CD14-positive monocyte (primary cell): Measurements from ENCODE around the gene CFAP221. TPM values are rescaled to one million over a fixed set of nuclear protein-coding genes. Genes with fewer than 3 reads are reported as not detected.

ENCODE experiments used
- DNase-seq, 3 donors: peaks; one replicate each; pipeline ENCODE4 v3.0.0-alpha.2; 2011 to 2022
- H2AFZ ChIP-seq: 2 replicates; pipeline ENCODE4 v1.6.0; 2012; ENCODE audit warnings: mild to moderate bottlenecking, low read depth, low read length, inconsistent platforms; ENCODE audit not compliant: insufficient read depth, poor library complexity, severe bottlenecking
- H3K27ac ChIP-seq, 2 donors: 1 replicate in 1 of 2; 2 replicates in 1 of 2; pipeline ENCODE4 v1.5.1; 2012 to 2013; ENCODE audit warnings: low read length in 2 of 2, control low read depth in 1 of 2, inconsistent platforms in 1 of 2, low read depth in 1 of 2, mild to moderate bottlenecking in 1 of 2
- H3K27me3 ChIP-seq, 2 donors: one replicate each; pipeline versions ENCODE4 v1.6.0 to v1.6.1; 2011 to 2013; ENCODE audit warnings: low read length in 2 of 2; ENCODE audit not compliant: control insufficient read depth in 2 of 2, insufficient read depth in 2 of 2
- H3K36me3 ChIP-seq, 2 donors: replicated peaks in 1 of 2; 1 replicate in 1 of 2; 2 replicates in 1 of 2; pipeline versions ENCODE4 v1.5.1 to v1.6.1; 2012 to 2013; ENCODE audit warnings: low read length in 2 of 2, control low read depth in 1 of 2, inconsistent platforms in 1 of 2, mild to moderate bottlenecking in 1 of 2; ENCODE audit not compliant: insufficient read depth in 2 of 2, control insufficient read depth in 1 of 2
- H3K4me1 ChIP-seq, 2 donors: 1 replicate in 1 of 2; 2 replicates in 1 of 2; pipeline versions ENCODE4 v1.5.1 to v1.6.1; 2012 to 2013; ENCODE audit warnings: low read length in 2 of 2, control low read depth in 1 of 2, inconsistent platforms in 1 of 2, mild to moderate bottlenecking in 1 of 2, moderate library complexity in 1 of 2; ENCODE audit not compliant: insufficient read depth in 2 of 2, control insufficient read depth in 1 of 2
- H3K4me2 ChIP-seq: replicated peaks from 2 replicates; pipeline ENCODE3; 2012; ENCODE audit warnings: low read length, moderate library complexity, mild to moderate bottlenecking; ENCODE audit not compliant: poor library complexity, severe bottlenecking; ENCODE audit errors: extremely low read depth
- H3K4me3 ChIP-seq, 3 experiments: fragments of 200-600 bp in 1 of 3; sonication (generic) in 1 of 3; replicated peaks in 1 of 3; 1 replicate in 2 of 3; 2 replicates in 1 of 3; pipeline ENCODE4 v1.5.1; 2011 to 2013; ENCODE audit warnings: low read length in 3 of 3, mild to moderate bottlenecking in 3 of 3, control low read depth in 2 of 3, low read depth in 2 of 3, inconsistent platforms in 1 of 3, moderate library complexity in 1 of 3
- H3K79me2 ChIP-seq: 2 replicates; pipeline ENCODE4 v1.6.0; 2012; ENCODE audit warnings: mild to moderate bottlenecking, control low read depth, inconsistent platforms, low read length, moderate library complexity; ENCODE audit not compliant: insufficient read depth
- H3K9ac ChIP-seq: 2 replicates; pipeline ENCODE4 v1.6.0; 2017; ENCODE audit warnings: low read length, mild to moderate bottlenecking; ENCODE audit not compliant: insufficient read depth, poor library complexity, severe bottlenecking
- H3K9me3 ChIP-seq, 2 donors: replicated peaks in 1 of 2; 1 replicate in 1 of 2; 2 replicates in 1 of 2; pipeline versions ENCODE4 v1.5.1 to v1.6.1; 2012 to 2013; ENCODE audit warnings: low read length in 2 of 2, control low read depth in 1 of 2; ENCODE audit not compliant: control insufficient read depth in 1 of 2, insufficient read depth in 1 of 2
- H4K20me1 ChIP-seq: 2 replicates; pipeline ENCODE4 v1.6.0; 2012; ENCODE audit warnings: mild to moderate bottlenecking, low read length, control low read depth, moderate library complexity; ENCODE audit not compliant: insufficient read depth
- H3K27ac Mint-ChIP-seq, 7 donors: one replicate each; pipeline ENCODE4 v1.8.0; 2020; ENCODE audit warnings: mild to moderate bottlenecking in 7 of 7, mixed read lengths in 7 of 7, moderate library complexity in 6 of 7, inconsistent platforms in 2 of 7
- H3K27me3 Mint-ChIP-seq, 3 donors: one replicate each; pipeline ENCODE4 v1.8.0; 2021 to 2022; ENCODE audit warnings: low read depth in 3 of 3, mild to moderate bottlenecking in 3 of 3, mixed read lengths in 3 of 3, moderate library complexity in 3 of 3, inconsistent platforms in 1 of 3
- H3K36me3 Mint-ChIP-seq, 2 donors: one replicate each; pipeline ENCODE4 v1.8.0; 2020; ENCODE audit warnings: mixed read lengths in 2 of 2, inconsistent platforms in 1 of 2, mild to moderate bottlenecking in 1 of 2
- H3K4me1 Mint-ChIP-seq: one replicate; pipeline ENCODE4 v1.8.0; 2020; ENCODE audit warnings: mild to moderate bottlenecking, mixed read lengths
- H3K4me3 Mint-ChIP-seq, 2 donors: one replicate each; pipeline ENCODE4 v1.8.0; 2020; ENCODE audit warnings: mild to moderate bottlenecking in 2 of 2, mixed read lengths in 2 of 2, moderate library complexity in 1 of 2
- H3K9me3 Mint-ChIP-seq, 7 donors: one replicate each; pipeline ENCODE4 v1.8.0; 2020 to 2022; ENCODE audit warnings: mixed read lengths in 7 of 7, mild to moderate bottlenecking in 6 of 7, moderate library complexity in 6 of 7, inconsistent platforms in 2 of 7
- WGBS: methylation state at CpG from one replicate; pipeline ENCODE4 v1.1.5; 2013; ENCODE audit warnings: missing lambda C conversion rate; ENCODE audit not compliant: insufficient coverage; 5-methylcytosine and 5-hydroxymethylcytosine counted together
- intact Hi-C, 2 donors: fragments of 100-400 bp; cut with micrococcal nuclease; formaldehyde crosslinking; loops; one replicate each; pipeline versions ENCODE4 v1.15.0 to v1.15.1; 2023
- polyA plus RNA-seq, 3 donors: library from polyadenylated mRNA; depleted of rRNA in 1 of 3; unstranded in 2 of 3; stranded (reverse) in 1 of 3; fragments of 300-500 nt in 2 of 3; fragments of >200 nt in 1 of 3; fragmentation: Illumina TruSeq in 2 of 3; gene quantifications; 1 replicate in 2 of 3; 2 replicates in 1 of 3; pipeline ENCODE4 v1.2.3, GENCODE V29; 2012 to 2021
- TF ChIP-seq, protein P1 (sequence below): fragments of 200-600 bp; IDR thresholded peaks from one replicate; pipeline ENCODE4 v1.8.0; 2022; ENCODE audit warnings: antibody characterized with exemption, mild to moderate bottlenecking

The CFAP221 gene
- polyA plus RNA-seq, 3 donors: not detected

DNA sequence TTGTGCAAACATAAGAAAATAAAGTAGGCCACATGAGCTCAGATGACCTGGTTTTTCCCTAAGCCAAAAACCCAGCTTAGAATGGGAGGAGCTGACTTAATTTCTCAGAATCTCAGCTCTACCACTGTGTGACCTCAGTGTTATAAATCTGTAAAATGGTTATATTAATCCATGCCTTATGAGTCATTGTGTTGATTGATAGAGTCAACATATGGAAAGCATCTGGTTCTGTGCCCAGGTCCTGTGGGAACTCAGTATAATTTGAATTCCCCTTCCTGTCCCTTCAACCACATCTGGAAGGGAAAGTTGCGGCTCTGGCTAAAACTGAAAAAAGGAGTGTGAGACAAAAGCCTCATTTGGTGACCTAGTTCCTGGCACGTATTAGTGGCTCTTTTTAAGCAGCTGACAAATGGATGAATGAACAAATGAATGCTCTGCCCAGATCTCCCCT lies 160.4 kb downstream of the CFAP221 start:
- Mint-ChIP-seq H3K27ac (no peak overlapping the region), H3K4me1 (peaks cover 2% of the 10 kb centered on the region), H3K27me3 (peaks cover 0 to 7% (median 7%) of the 10 kb centered on the region in 3 donors), H3K36me3 (no peaks in the 10 kb centered on the region), H3K4me3 (no peak overlapping the region), H3K9me3 (peaks cover 0 to 9% (median 4%) of the 10 kb centered on the region in 7 donors)
- intact Hi-C loops: loop anchor here (5.0 to 10.0 kb wide), 7 partner anchors 123 to 980 kb away; no protein-coding TSS in a partner anchor
- H3K9me3 ChIP-seq: peaks cover 0 to 5% of the 10 kb centered on the region in 2 donors
- peaks cover 0 to 3% of the 10 kb centered on the region in 2 donors for H3K4me1 ChIP-seq
- no CpG with 5 or more reads among the region's 2 CpGs for WGBS
- H3K4me2 ChIP-seq: no peak overlapping the region
- H3K36me3 ChIP-seq: no peaks in the 10 kb centered on the region
- H3K27ac ChIP-seq: no peak overlapping the region
- TF ChIP-seq, protein P1, sequence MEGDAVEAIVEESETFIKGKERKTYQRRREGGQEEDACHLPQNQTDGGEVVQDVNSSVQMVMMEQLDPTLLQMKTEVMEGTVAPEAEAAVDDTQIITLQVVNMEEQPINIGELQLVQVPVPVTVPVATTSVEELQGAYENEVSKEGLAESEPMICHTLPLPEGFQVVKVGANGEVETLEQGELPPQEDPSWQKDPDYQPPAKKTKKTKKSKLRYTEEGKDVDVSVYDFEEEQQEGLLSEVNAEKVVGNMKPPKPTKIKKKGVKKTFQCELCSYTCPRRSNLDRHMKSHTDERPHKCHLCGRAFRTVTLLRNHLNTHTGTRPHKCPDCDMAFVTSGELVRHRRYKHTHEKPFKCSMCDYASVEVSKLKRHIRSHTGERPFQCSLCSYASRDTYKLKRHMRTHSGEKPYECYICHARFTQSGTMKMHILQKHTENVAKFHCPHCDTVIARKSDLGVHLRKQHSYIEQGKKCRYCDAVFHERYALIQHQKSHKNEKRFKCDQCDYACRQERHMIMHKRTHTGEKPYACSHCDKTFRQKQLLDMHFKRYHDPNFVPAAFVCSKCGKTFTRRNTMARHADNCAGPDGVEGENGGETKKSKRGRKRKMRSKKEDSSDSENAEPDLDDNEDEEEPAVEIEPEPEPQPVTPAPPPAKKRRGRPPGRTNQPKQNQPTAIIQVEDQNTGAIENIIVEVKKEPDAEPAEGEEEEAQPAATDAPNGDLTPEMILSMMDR: no peak
- no peak overlapping the region for H3K4me3 ChIP-seq
- DNase-seq: no peak
- no peaks in the 10 kb centered on the region for H3K79me2 ChIP-seq
- H2AFZ ChIP-seq: no peak overlapping the region
- no peaks in the 10 kb centered on the region for H3K27me3 ChIP-seq
- H4K20me1 ChIP-seq: no peaks in the 10 kb centered on the region
- no peak overlapping the region for H3K9ac ChIP-seq

DNA sequence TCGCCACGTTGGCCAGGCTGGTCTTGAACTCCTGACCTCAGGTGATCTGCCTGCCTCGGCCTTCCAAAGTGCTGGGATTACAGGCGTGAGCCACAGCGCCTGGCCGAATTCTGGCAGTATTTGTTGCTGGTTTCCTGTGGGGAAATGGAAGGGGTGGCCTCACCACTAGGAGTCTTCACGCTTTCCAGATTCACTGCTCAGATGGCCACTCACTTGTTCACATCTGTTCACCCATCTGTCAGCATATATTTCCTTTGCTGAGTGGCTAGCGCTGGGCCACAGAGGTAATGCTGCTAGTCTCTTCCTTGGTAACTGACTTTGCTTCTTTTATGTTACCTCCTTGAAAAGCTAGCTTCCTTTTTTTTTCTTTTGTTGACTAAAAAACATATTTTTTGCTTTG lies 162.0 kb downstream of the CFAP221 start:
- DNase-seq: no peak

More for the DNA sequence above, 162.0 kb downstream of the CFAP221 start:
- Histone ChIP-seq H3K9ac (no peak overlapping the region), H3K4me2 (no peak overlapping the region), H3K79me2 (no peaks in the 10 kb centered on the region), H3K27ac (no peak overlapping the region), H4K20me1 (no peaks in the 10 kb centered on the region), H3K27me3 (no peaks in the 10 kb centered on the region), H3K4me1 (peaks cover 0 to 3% of the 10 kb centered on the region in 2 donors), H3K9me3 (peaks cover 0 to 5% of the 10 kb centered on the region in 2 donors), H2AFZ (peak overlapping the region; percentile 8), H3K4me3 (no peak overlapping the region), H3K36me3 (no peaks in the 10 kb centered on the region)
- Mint-ChIP-seq H3K4me3 (no peak overlapping the region), H3K4me1 (peaks cover 2% of the 10 kb centered on the region), H3K36me3 (no peaks in the 10 kb centered on the region), H3K27ac (no peak overlapping the region), H3K27me3 (peaks cover 0 to 7% (median 6%) of the 10 kb centered on the region in 3 donors), H3K9me3 (peaks cover 0 to 9% (median 4%) of the 10 kb centered on the region in 7 donors)
- WGBS: 44% methylated on average over 4 of the region's 8 CpGs
- intact Hi-C loops: loop anchor here in 1 of 2 donors (10.0 kb wide), 3 partner anchors 469 to 979 kb away; no protein-coding TSS in a partner anchor
- TF ChIP-seq, protein P1: no peak

Other genes with a start within 250 kb of the CFAP221 start
- 10 to 100 TPM in 2 of 3 donors, 1 to 10 TPM in 1; 9.7 to 32.5 (median 31.0) TPM for gene C2orf76, start 177.6 kb upstream of the CFAP221 start, polyA plus RNA-seq
- 100 to 1,000 TPM; 126 to 436 (median 398) TPM for gene DBI, start 177.5 kb upstream of the CFAP221 start, polyA plus RNA-seq
- not detected for gene TMEM37, start 112.6 kb upstream of the CFAP221 start, polyA plus RNA-seq
- gene SCTR, start 20.0 kb upstream of the CFAP221 start, polyA plus RNA-seq: not detected
- 1 to 10 TPM in 1 of 3 donors, under 1 TPM in 2; 0.69 to 1.2 (median 0.73) TPM for gene TMEM177, start 134.8 kb downstream of the CFAP221 start, polyA plus RNA-seq
- 1 to 10 TPM; 5.5 to 6.7 (median 5.7) TPM for gene PTPN4, start 215.5 kb downstream of the CFAP221 start, polyA plus RNA-seq